Prostate gland (tissue), 2 donors: ENCODE data around the gene SSC4D.
"Not testable (repeated sequence)": the region's sequence is repeated elsewhere in the genome, so short reads cannot be mapped to it uniquely, and the experiment has no call there.

Experiments used
- POLR2A ChIP-seq: fragments of 450-650 bp; IDR thresholded peaks from one replicate; pipeline ENCODE4 v1.6.1; 2016; ENCODE audit warnings: antibody characterized with exemption, mild to moderate bottlenecking
- TF ChIP-seq, protein P1 (sequence below), 4 experiments: fragments of 200-600 bp in 2 of 4; fragments of 450-650 bp in 2 of 4; sonication (generic) in 2 of 4; IDR thresholded peaks; 1 replicate in 3 of 4; 2 replicates in 1 of 4; pipeline ENCODE4 v1.5.1; 2016 to 2019; ENCODE audit warnings: antibody characterized with exemption in 4 of 4, mild to moderate bottlenecking in 2 of 4, moderate library complexity in 2 of 4

DNA sequence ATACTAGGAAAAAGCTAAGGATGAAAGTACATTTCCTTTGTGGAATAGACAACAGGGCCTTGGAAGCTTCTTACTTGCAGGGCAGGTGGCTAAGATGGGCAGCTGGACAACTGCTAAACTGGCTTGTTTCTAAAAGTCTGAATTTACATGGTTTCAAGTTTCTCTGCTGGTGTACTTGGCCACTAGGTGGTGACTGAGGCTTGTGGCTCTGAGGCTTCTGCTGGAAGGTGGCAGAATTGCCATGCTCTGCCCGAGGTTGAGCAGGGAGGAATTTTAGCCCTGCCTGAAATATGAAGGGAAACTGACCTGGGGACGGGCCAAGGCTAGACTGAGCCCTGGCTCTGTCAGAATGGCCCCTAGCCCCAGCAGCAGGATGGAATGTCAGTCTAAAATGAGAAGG is 28.4 kb upstream of the SSC4D start:
- TF ChIP-seq, protein P1, sequence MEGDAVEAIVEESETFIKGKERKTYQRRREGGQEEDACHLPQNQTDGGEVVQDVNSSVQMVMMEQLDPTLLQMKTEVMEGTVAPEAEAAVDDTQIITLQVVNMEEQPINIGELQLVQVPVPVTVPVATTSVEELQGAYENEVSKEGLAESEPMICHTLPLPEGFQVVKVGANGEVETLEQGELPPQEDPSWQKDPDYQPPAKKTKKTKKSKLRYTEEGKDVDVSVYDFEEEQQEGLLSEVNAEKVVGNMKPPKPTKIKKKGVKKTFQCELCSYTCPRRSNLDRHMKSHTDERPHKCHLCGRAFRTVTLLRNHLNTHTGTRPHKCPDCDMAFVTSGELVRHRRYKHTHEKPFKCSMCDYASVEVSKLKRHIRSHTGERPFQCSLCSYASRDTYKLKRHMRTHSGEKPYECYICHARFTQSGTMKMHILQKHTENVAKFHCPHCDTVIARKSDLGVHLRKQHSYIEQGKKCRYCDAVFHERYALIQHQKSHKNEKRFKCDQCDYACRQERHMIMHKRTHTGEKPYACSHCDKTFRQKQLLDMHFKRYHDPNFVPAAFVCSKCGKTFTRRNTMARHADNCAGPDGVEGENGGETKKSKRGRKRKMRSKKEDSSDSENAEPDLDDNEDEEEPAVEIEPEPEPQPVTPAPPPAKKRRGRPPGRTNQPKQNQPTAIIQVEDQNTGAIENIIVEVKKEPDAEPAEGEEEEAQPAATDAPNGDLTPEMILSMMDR (IDR thresholded peaks at IDR 0.05) = peak; percentile 29 to 82 (median 50)
- not testable (repeated sequence) for TF ChIP-seq POLR2A
